Stimulated activated CD8-positive, alpha-beta memory T cell treated with anti-CD3 and anti-CD28 coated beads, Interleukin-7, amount 100 ng/mL, for 1 hour (primary cell): Measurements from ENCODE around the gene COL5A1.
"Not testable (repeated sequence)": the region's sequence is repeated elsewhere in the genome, so short reads cannot be mapped to it uniquely, and the experiment has no call there.

ENCODE experiments used
- DNase-seq, 2 donors: peaks; one replicate each; pipeline ENCODE4 v3.0.0-alpha.2; 2020; ENCODE audit warnings: low read depth in 2 of 2

Gene COL5A1

DNA sequence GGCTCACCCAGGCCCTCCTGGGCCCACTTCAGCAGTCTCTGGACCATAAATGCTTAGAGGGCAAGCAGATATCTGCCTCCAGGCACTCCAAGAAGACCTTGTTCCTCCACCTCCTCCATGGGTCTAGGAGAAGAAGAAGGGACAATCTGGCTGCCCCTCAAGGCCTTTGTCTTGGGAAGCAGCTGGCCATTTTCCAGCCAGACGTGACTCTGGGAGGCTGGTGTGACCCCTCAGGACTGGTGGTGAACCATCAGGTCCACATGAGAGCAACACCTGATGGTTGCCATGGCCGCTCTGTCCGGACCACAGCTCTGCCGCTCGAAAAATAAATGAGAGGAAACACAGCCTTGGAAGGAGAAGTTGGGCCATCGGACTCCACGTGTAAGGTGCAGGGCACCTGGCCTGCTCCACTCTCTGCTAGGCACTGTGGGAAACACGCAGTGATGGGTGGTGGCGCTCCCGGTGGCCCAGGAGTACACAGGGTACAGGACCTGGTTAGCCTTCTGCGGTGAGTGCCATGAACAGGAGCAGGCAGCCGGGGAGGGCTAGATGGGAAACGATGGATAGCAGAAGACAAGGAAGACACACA, 3.0 kb upstream of the COL5A1 start:
- DNase-seq, result no peak

DNA sequence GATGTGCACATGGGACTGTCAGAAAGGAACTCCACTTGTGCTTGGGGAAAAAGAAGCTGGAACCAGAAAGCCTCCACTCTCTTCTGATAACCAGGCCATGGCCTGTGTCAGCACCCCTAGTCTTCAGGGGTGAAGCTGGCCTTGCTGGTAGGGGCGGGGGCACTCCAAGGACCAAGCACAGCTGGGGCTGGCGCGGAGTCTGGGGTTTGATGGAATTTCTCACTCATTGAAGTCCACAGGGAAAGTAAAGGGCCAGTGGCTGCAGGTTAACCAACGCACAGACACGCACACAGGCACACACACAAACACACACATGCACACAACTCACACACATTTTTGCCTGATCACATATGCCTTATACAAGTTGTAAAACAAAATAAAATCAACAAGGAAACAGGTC, 1.6 kb upstream of the COL5A1 start:
- DNase-seq, result no peak

DNA sequence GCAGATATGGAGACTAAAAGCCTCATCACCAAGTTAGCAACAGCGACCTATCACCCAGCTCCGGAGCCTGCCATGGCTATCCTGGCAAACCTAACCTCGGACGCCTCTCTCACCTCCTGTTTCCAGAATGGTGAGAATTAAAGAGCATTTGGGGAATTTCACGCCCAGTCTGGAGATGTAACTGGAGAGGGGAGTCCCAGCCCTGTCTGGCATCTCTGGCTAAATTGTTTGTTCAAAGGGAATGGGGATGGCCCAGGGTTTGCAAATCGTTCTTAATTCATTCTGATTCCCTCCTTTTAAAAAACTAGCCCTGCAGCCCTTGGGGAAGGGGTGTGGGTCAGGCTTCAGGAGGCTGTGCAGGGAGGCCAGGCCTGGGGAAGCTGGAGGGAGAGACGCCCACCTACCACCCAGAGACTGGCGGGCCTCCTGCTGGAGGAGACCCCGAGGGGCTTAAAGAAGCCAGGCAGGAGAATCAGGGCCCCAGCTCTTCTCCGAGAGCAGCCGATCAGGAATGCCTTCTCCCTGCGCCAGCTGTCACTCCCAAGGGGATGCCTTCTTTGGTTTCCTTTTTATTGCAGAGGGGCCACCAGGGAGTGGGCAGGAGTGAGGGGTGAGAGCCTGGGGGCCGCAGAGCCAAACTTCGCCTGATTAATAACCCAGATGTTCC, 964 bp upstream of the COL5A1 start:
- no peak for DNase-seq

DNA sequence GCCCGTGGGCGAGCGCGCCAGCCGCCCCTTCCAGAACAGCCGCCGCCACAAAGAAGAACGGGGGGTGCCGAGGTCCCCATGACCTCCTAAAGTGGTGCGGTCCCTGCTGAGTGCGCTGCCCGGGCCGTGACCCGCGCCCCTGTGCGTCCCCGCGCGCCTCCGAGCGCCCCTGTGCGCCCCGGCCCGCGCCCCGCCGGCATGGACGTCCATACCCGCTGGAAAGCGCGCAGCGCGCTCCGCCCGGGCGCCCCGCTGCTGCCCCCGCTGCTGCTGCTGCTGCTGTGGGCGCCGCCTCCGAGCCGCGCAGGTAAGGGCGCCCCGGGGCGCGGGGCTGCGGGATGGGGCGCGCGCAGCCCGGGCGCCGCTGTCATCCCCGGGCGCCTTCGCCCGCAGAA, 384 bp downstream of the COL5A1 start:
- no peak for DNase-seq

DNA sequence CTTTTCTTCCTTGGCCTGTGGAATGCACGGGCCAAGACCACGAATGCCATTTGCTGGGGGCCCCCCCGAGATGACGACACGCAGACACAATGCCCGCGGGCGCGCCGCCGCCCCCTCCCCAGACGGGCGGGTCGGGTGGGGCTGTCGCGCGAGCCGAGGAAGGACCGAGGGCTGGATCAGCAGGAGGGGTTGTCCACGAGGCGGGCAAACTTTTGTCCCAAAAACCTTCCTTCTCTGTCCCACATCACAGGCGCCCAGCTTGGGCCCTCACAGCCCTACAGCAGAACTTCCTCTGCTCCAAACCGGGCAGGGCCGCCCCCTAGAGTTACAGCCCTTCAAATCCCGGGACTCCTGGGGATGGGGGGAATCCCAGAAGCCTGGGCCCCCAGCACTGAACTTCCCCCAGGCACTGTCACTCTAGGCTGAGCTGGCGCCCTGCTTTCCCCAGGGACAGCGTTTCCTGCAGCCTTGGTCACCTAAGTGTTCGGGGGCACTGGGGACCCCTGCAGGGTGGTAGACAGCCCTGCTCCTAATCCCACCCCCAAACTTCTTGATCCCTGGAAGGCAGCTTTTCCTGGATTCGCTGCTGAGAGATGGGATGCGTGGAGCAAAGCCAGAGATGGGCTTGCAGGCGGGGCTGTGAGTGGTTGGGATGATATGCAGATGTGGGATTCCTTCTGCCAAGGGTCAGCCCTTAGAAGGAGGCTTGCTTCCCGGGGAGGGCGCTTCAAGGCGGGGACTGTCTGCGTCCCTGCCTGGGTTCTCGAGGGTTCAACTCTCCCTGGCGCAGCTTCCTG, 980 bp downstream of the COL5A1 start:
- DNase-seq, result no peak

DNA sequence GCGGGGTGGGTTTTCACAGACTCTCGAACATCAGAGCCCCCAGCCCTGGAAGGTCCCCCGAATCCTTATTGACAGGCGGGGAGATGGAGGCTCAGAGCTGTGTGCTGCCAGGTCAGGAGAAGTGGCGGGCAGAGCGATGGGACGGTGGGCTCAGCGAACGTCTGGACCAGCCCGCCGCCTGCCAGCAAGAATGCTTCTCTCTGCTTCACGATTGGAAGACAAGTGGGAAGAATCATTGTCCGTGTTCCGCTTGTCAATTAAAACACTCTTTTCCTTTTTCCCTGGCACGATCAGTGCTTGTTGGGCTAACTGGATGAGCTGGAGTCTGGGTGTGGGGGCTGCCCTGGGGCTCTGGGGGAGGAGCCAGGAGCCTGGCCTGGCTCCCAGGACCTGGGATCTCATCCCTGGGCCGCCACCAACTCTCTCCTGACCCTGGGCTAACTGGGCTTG, 1.6 kb downstream of the COL5A1 start:
- DNase-seq, result no peak

DNA sequence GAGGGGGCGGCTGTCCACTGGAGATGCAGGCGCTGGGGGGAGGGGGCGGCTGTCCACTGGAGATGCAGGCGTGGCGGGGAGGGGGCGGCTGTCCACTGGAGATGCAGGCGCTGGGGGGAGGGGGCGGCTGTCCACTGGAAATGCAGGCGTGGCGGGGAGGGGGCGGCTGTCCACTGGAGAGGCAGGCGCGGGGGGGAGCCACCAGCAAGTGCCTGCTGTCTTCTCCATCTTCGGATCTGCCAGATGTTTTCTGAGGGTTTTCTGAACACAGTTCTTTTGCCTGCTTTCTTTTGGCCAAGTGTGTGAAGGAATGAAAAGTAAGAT, 2.8 kb downstream of the COL5A1 start:
- DNase-seq, result not testable (repeated sequence)

DNA sequence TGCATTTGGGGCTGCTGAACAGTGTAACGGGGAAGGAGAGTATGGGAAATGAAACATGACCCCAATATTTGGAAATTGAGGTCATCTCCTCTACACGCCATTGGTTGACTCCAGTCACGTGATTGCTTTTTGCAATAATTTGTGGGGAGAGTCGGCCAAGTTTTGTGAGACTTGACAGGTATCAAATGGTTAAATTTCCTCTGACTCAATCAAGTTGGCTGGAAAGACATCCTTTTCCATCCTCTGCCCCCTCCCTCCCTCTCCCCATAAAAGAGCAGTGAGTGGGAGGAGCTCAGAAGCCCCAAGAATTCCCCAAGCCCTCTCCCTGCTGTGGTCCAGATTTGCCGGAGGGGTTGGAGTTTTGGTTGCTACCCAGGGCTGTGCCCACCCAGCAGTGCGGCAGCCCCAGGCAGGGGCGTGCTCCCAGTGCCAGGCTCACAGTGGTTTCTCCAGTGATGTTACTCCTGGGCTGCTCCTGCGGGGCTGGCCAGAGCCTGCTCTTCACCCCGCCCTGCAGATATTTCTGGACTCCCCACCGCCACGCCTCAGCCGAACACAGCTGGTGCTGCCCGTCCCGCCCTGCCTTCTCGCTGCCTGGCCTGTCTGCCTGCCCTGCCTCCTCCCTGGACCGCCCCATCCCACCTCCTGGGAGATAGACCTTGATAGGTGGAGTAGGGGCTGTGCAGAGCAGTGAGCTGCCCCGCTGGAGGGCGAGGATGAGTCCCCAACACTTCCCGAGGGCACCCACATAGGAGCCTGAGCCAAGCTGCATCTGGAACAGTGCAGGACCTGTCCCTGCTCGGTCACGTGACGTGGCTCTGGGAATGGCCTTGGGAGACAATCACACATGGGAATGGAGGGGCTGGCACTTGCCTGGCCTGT, 3.4 kb downstream of the COL5A1 start:
- DNase-seq, result no peak

DNA sequence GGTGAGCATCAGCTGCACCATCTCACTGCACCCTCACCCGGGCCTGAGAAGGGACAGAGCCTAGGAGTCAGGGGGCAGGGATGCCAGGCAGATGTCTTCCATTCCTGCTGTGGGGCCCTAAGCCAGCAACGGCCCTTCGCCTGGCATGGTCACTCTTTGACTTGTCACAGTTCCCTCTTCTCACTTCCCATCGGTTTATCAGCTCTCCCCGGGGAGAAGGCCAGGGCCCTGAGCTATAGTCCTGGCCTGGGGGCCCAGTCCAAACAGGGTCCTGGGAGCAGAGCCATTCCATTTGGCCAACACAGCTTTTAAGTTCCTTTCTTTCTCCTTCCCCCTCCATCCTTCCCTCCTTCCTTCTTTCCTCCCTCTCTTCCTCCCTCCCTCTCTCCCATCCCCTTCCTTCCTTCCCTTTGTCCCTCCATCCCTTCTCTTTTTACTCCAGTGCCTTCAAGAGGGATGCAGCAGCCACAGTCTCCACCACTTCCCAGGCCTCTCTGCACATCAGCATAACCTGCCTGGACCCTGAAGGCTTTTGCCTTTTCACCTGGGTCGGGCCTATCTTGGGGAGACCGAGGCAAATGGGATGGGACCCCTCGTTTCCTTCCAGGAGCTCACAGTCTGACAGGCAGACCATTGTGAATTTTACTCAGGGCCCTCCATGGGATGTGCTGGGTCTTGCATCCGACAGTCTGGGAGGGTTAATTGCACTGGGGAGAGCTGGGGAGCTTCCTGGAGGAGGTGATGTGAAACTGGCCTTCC, 4.2 kb downstream of the COL5A1 start:
- DNase-seq, result no peak

DNA sequence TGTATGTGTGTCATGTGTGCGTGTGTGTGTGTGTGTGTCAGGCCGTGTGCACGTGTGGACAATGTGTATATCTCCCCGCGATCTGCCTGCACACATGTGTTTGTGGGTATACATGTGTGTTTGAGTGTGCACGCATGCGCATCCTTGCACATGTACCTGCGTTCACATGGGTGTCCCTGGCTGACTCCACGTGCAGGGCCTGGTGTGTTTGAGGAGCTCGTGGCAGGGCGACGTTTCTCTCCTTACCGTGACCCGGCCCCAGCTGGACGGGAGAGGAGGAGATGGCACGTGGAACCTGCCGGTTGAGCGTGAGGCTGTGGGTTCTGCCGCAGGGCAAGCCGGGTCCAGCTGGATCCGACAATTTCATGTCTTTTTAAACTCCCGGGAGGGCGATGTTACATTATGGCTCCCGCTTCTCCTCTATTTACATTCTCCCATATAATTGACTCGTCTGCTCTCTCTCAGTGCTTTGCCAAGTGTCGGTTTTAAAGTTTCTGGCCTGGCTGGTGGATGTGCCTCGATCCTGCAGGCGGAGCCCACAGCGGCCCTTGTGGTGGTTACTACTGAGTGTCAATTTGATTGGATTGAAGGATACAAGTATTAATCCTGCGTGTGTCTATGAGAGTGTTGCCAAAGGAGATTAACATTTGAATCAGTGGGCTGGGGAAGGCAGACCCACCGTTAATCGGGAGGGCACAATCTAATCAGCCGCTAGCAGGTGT, 5.9 kb downstream of the COL5A1 start:
- DNase-seq, result no peak

DNA sequence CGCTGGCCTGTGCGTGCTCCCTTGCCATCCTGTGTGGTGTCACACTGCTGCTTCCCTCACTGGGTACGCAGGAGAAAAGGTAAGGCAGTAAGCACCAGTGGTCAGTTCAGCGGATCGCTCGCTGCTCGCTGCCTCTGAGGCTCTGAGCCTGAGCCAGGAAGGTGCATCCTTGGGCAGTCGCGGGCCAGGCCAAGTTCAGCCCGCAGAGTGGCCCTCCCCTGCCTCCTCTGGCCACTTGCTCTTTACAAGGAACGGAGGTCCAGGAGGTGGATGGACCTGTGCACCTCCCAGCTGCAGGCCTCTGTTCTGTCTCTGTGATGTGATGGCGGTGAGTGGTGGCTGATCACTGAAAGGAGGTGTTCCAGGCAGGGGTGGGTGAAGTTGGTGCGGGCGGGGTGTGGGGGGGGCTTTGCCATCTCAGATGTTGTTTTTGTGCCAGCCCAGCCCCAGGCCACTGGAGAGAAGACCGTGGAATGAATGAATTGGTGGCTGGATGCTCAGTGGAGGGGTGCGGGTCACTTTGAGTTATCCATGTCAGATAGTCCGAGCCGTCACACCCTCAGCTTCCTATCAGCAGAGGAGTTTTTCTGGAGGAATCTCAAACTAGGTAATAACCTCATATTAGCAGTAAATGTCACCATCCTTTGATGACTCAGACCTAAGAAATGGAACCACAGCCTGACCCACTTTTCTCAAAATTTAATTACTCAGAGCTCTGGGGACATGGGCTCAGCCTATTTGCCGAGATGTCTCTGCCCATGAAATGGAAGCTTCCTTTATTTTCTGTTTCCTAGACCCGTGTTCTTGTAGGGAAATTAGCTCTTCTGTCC, 7.3 kb downstream of the COL5A1 start:
- DNase-seq, result no peak

DNA sequence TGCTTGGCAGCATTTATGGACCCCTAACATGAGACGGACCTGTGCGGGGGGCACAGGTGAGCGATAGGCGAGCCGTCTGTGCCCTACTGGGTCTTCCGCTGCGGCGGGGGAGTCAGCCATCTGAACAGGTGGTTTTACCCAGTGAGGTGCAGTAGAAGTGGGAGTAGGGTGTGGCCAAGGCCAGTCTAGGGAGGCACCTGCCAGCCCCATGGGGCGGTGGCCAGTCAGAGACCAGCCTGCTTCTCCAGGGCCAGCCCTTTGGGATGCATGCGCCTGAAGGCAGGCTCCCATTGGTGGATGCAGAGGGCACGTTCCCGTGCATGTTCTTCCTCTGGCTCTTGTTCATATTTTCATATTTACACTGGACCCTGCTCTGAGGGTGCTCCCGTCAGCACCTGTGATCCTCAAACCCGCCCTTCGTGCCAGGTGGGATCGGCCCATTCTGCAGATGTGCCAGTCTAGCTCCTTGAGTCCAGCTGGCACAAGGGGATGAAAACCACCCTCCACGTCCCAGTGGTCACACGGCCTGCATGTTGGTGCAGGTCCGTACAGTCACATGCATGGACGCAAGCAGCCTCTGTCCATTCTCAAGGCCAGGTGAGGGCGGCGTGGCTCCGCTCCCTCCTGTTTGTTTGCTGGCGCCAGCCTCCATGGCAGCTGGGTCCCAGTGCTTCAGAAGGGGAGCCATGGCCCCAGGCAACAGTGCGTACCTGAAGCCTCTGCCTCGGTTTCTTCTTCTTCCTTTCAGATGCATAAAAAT, 9.0 kb downstream of the COL5A1 start:
- no peak for DNase-seq

DNA sequence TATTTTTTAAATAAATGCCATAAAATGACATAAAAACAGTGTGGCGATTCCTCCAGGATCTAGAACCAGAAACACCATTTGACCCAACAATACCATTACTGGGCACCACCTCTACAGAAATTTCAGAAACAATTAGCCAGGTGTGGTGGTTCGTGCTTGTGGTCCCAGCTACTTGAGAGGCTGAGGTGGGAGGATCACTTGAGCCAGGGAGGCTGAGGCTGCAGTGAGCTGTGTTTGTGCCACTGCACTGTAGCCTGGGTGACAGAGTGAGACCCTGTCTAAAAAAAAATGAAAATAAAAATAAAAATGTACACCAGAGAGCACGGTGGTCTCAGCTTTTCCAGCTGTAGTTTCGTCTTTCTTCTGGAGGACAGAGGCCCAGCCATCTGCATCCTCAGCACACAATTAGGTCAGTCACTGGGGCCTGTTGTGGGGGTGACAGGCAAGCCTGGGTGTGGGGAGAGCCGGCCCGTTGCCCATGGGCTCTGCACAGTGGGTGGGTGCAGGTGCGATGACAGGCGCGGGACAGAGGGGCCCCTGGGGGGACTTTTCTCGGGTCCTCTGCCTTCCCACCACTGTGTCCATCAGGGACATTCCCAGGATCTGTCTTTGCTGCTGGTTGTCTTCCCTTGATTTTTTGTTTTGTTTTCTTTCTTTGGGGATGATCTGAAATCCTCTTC, 9.8 kb downstream of the COL5A1 start:
- DNase-seq, result no peak

DNA sequence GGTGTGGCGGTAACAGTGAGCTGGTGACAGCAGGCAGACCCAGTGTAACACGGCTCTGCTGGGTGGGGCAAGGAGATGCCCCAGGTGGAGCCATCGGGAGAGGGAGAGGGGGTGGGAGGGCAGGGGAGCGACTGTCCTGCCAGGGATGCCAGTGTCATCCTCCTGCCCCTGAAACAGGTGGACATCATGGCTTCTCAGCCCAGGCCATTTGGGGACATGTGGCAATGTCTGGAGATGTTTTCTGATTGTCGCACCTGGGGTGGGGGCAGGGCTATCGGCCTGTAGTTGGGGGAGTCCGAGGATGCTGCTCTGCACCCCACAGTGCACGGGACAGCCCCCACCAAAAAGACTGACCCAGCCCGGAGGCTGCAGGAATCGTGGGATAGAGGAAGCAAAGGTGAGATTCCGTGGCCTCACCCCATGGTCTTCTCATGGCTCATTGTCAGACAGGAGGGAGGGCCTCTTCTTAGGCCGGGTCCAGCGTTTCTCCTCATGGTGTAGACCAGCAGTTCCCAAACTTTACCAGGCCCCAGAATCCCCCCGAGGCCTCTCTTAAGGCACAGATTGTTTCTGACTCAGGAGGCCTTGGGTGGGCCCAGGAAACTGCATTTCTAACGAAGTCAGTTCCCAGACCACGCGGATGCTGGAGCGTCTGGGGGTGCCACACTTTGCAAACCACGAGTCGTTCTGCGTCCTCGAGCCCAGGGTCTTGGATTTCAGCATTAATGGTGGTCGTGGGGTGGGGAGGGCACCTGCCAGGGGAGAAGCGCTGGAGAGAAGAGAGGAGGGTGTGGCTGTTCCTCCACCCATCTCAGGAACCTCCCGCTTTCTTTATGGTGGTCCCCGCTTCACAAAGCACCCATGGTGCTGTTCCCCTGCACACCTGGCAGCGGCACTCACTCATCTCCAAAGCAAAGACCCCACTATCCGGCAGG, 11.0 kb downstream of the COL5A1 start:
- no peak for DNase-seq

DNA sequence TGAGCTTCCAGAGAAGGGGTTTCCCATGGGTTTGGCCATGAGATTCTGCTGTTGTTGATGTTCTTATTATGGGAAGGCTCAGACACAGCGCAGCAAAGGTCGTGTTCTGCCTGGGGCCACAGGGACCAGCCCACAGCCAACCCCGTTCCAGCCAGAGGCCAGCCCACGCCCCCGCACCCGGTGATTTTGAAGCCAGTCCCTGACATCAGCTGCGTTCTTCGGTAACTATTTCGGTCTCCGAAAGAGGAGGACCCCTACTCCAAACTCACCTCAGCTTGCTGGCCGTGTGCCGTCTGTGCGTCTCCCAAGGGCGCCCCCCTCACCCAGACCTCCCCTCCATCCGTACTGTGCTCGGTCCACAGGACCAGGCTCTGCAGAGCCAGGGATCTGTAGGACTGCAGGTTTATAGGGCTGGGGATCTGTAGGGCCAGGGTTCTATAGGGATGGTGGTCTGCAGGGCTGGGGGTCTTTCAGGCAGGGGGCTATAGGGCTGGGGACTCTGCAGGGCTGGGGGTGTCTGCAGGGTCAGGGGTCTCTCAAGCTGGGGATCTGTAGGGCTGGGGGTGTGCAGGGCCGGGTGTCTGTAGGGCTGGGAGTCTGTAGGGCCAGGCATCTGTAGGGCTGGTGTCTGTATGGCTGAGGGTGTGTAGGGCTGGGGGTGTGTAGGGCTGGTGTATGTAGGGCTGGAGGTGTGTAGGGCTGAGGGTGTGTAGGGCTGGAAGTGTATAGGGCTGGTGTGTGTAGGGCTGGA, 11.8 kb downstream of the COL5A1 start:
- DNase-seq, result no peak

DNA sequence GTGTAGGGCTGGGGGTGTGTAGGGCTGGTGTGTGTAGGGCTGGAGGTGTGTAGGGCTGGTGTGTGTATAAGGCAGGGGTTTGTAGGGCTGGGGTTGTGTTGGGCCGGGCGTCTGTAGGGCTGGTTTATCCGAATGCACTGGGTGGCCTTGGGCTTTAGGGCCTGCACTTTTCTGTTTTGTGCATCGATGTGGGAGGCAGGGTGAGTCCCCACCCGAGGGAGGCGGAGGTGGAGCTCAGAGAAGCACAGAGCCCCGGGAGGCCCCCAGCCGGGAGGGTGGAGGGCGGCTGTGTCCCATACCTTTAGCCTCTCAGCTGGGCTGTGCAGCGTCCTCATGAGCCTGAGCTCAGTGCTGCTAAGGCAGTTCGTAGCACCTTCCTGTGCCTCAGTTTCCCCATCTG, 13.5 kb downstream of the COL5A1 start:
- no peak for DNase-seq
